Right lobe of liver (tissue), 4 donors: ENCODE results near the gene MAJIN.

Experiments used
- CTCF ChIP-seq, 4 donors: fragments of 200-600 bp in 3 of 4; fragments of 450-650 bp in 1 of 4; IDR thresholded peaks; one replicate each; pipeline versions ENCODE4 v1.5.1 to v1.8.0; 2016 to 2022; ENCODE audit warnings: antibody characterized with exemption in 4 of 4, mild to moderate bottlenecking in 2 of 4
- POLR2A ChIP-seq: fragments of 450-650 bp; IDR thresholded peaks from one replicate; pipeline ENCODE4 v1.6.1; 2017; ENCODE audit warnings: antibody characterized with exemption, mild to moderate bottlenecking
- donor health status: DM: no; HTN: no; CAD: no.
- donor health status: DM: no; HTN: no; CAD: no.
- donor health status: DM: no; HTN: yes; CAD: no.

DNA sequence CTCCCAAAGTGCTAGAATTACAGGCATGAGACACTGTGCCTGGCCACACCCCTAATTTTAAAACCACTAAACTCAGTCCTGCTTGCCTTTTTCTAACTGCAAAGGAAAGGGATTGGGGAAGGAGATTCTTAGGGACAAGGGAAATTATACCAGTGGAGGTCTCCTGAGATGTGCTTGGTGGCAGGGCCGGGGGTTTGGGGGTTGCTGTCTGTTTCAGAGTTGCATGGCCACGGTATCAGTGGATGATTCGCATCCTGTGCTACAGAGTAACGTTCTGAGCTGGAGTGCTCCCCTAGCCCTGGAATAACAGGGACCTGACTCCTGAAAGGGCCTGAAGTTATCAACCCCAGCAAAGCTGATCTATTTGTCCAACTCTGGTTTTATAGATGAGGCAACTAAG is 35.4 kb downstream of the MAJIN start:
- TF ChIP-seq CTCF (IDR thresholded peaks at IDR 0.05) (no peak), POLR2A (no peak)
